Astrocyte (in vitro differentiated cells and primary cell): ENCODE data around the gene DDX4.

Experiments
- CTCF ChIP-seq: IDR thresholded peaks from 2 replicates; pipeline ENCODE4 v1.5.1; 2011; ENCODE audit warnings: low read depth, mild to moderate bottlenecking, inconsistent platforms, low read length, moderate library complexity; ENCODE audit not compliant: insufficient read depth
- EZH2 ChIP-seq: IDR thresholded peaks from 2 replicates; pipeline ENCODE4 v1.6.1; 2012; ENCODE audit warnings: mild to moderate bottlenecking, low read length, inconsistent platforms; ENCODE audit not compliant: insufficient read depth

DNA sequence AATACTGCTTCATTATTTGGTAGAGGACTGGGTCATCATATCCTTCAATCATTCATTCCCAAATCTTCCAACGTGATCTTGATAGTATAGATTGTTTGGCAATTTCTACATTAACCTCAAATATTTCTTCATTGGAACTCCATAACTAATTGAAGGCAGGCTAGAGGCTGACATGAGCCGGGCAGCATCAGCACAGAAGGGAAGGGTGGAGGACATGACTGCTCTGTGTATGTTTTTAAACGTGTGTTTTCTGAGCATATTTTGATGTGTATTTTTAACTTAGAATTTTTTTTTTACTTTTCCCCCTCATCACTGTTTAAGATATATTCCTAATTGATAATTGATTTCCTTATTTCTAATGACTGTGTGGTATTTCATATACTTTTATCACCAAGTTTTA, 12.6 kb downstream of the DDX4 start:
- TF ChIP-seq CTCF = no peak
- no peak for TF ChIP-seq EZH2
